ENCODE measurements around the gene TRIM31. TPM values are rescaled to one million over a fixed set of nuclear protein-coding genes. Genes with fewer than 3 reads are reported as not detected.
A peak's percentile ranks its signal among the peaks of the same experiment; 100 is the strongest.

TRIM31 gene
- polyA plus RNA-seq, 1 donor from 2014 or later = not detected

DNA sequence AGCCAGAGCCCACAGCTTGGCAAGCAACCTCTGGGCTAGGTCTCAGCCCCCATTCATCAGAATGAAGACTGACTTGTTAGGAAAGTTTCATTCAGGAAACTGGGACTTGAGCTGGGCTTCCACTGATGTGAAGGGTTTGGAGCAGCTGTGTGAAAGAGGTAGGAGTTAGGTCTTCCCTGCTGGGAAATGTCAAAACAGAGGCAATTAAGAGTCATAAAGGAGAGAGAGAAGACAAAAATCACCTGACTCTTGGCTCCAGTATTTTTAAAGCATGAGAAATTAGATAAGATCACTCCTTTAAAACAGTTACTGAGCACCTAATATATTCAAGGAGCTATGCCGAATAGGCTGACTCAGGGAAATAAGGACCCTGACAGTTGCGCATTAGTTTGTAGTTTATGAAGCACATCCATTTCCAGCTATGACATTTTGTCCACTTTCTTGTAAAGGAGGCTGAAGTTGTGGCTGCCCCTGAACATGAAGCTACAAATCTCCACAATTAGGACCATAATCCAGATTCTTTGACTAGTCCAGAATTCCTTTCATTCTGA lies 19.1 kb upstream of the TRIM31 start:
- Histone ChIP-seq H3K9me3 (ENCODE audit: low read length) (no peaks in the 10 kb centered on the region), H3K4me2 (ENCODE audit: low read length) (no peak overlapping the region), H3F3A (ENCODE audit: insufficient read depth, low read length, poor library complexity, severe bottlenecking) (no peaks in the 10 kb centered on the region), H3K27ac (ENCODE audit: low read length) (no peak overlapping the region), H3K9ac (ENCODE audit: low read length) (no peak overlapping the region), H2AFZ (ENCODE audit: low read depth, low read length) (no peak overlapping the region), H3K27me3 (ENCODE audit: insufficient read depth, low read depth, low read length) (peaks cover 39% of the 10 kb centered on the region), H3K4me3 (ENCODE audit: low read length) (no peak overlapping the region), H3K9me2 (ENCODE audit: insufficient read depth, low read length) (no peaks in the 10 kb centered on the region), H3K36me3 (ENCODE audit: insufficient read depth, low read length) (no peaks in the 10 kb centered on the region), H4K20me1 (ENCODE audit: insufficient read depth) (no peaks in the 10 kb centered on the region), H3K79me2 (replicated peaks; ENCODE audit: insufficient read depth, low read length) (no peaks in the 10 kb centered on the region)
- TF ChIP-seq TAF1 (IDR thresholded peaks at IDR 0.05; ENCODE audit: low read depth) (no peak), POLR2AphosphoS5 (IDR thresholded peaks at IDR 0.05) (no peak), RAD21 (conservative IDR thresholded peaks at IDR 0.05) (no peak), SMC3 (conservative IDR thresholded peaks at IDR 0.05; ENCODE audit: poor library complexity) (no peak), MXI1 (conservative IDR thresholded peaks at IDR 0.05; ENCODE audit: poor library complexity, severe bottlenecking) (no peak), EZH2 (IDR thresholded peaks at IDR 0.05; ENCODE audit: borderline replicate concordance, insufficient read depth, low read length, poor library complexity, severe bottlenecking) (no peak), CTCF (IDR thresholded peaks at IDR 0.05; ENCODE audit: poor library complexity, severe bottlenecking) (no peak), EP300 (conservative IDR thresholded peaks at IDR 0.05; ENCODE audit: poor library complexity, severe bottlenecking) (no peak)
- TF ChIP-seq, protein P1, sequence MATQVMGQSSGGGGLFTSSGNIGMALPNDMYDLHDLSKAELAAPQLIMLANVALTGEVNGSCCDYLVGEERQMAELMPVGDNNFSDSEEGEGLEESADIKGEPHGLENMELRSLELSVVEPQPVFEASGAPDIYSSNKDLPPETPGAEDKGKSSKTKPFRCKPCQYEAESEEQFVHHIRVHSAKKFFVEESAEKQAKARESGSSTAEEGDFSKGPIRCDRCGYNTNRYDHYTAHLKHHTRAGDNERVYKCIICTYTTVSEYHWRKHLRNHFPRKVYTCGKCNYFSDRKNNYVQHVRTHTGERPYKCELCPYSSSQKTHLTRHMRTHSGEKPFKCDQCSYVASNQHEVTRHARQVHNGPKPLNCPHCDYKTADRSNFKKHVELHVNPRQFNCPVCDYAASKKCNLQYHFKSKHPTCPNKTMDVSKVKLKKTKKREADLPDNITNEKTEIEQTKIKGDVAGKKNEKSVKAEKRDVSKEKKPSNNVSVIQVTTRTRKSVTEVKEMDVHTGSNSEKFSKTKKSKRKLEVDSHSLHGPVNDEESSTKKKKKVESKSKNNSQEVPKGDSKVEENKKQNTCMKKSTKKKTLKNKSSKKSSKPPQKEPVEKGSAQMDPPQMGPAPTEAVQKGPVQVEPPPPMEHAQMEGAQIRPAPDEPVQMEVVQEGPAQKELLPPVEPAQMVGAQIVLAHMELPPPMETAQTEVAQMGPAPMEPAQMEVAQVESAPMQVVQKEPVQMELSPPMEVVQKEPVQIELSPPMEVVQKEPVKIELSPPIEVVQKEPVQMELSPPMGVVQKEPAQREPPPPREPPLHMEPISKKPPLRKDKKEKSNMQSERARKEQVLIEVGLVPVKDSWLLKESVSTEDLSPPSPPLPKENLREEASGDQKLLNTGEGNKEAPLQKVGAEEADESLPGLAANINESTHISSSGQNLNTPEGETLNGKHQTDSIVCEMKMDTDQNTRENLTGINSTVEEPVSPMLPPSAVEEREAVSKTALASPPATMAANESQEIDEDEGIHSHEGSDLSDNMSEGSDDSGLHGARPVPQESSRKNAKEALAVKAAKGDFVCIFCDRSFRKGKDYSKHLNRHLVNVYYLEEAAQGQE (IDR thresholded peaks at IDR 0.05; ENCODE audit: borderline replicate concordance) = no peak

GRCh38 chr6:30130887-30131862 lies 18.3 kb upstream of the TRIM31 start:
- Histone ChIP-seq H3K9me2 (ENCODE audit: insufficient read depth, low read length) (no peaks in the 10 kb centered on the region), H3K27me3 (ENCODE audit: insufficient read depth, low read depth, low read length) (peaks cover 48% of the 10 kb centered on the region), H3F3A (ENCODE audit: insufficient read depth, low read length, poor library complexity, severe bottlenecking) (no peaks in the 10 kb centered on the region), H3K4me2 (ENCODE audit: low read length) (no peak overlapping the region), H3K4me3 (ENCODE audit: low read length) (no peak overlapping the region), H4K20me1 (ENCODE audit: insufficient read depth) (no peaks in the 10 kb centered on the region), H3K79me2 (replicated peaks; ENCODE audit: insufficient read depth, low read length) (no peaks in the 10 kb centered on the region), H3K9me3 (ENCODE audit: low read length) (no peaks in the 10 kb centered on the region), H3K27ac (ENCODE audit: low read length) (no peak overlapping the region), H2AFZ (ENCODE audit: low read depth, low read length) (no peak overlapping the region), H3K36me3 (ENCODE audit: insufficient read depth, low read length) (no peaks in the 10 kb centered on the region), H3K9ac (ENCODE audit: low read length) (no peak overlapping the region)
- TF ChIP-seq TAF1 (IDR thresholded peaks at IDR 0.05; ENCODE audit: low read depth) (no peak), CTCF (IDR thresholded peaks at IDR 0.05; ENCODE audit: poor library complexity, severe bottlenecking) (peak; percentile 100), RAD21 (conservative IDR thresholded peaks at IDR 0.05) (peak; percentile 93), POLR2AphosphoS5 (IDR thresholded peaks at IDR 0.05) (peak; percentile 12), SMC3 (conservative IDR thresholded peaks at IDR 0.05; ENCODE audit: poor library complexity) (peak; percentile 99), EZH2 (IDR thresholded peaks at IDR 0.05; ENCODE audit: borderline replicate concordance, insufficient read depth, low read length, poor library complexity, severe bottlenecking) (no peak), EP300 (conservative IDR thresholded peaks at IDR 0.05; ENCODE audit: poor library complexity, severe bottlenecking) (no peak), MXI1 (conservative IDR thresholded peaks at IDR 0.05; ENCODE audit: poor library complexity, severe bottlenecking) (no peak)
- TF ChIP-seq, protein P1 (IDR thresholded peaks at IDR 0.05; ENCODE audit: borderline replicate concordance) = no peak

All from neural cell (in vitro differentiated cells).